Panc1 (cell line): ENCODE data around the gene LY6G6C.

Experiments used
- POLR2AphosphoS5 ChIP-seq: IDR thresholded peaks from 2 replicates; pipeline ENCODE4 v1.6.1; 2012; ENCODE audit warnings: mild to moderate bottlenecking, low read depth, low read length, moderate library complexity
- REST ChIP-seq, 2 experiments: IDR thresholded peaks; 2 replicates each; pipeline ENCODE4 v1.6.1; 2011 to 2012; ENCODE audit warnings: low read depth in 2 of 2, control low read depth in 1 of 2, low read length in 1 of 2, mild to moderate bottlenecking in 1 of 2, moderate library complexity in 1 of 2; ENCODE audit not compliant: insufficient read depth in 1 of 2
- TCF7L2 ChIP-seq: IDR thresholded peaks from 2 replicates; pipeline ENCODE4 v1.6.1; 2011; ENCODE audit warnings: mild to moderate bottlenecking, low read depth, low read length, inconsistent platforms
- TF ChIP-seq, protein P1 (sequence below): fragments of 450-650 bp; IDR thresholded peaks from 2 replicates; pipeline ENCODE4 v1.5.1; 2017; ENCODE audit warnings: mild to moderate bottlenecking

GRCh38 chr6:31692886-31693285, 28.7 kb downstream of the LY6G6C start:
- TF ChIP-seq, protein P1, sequence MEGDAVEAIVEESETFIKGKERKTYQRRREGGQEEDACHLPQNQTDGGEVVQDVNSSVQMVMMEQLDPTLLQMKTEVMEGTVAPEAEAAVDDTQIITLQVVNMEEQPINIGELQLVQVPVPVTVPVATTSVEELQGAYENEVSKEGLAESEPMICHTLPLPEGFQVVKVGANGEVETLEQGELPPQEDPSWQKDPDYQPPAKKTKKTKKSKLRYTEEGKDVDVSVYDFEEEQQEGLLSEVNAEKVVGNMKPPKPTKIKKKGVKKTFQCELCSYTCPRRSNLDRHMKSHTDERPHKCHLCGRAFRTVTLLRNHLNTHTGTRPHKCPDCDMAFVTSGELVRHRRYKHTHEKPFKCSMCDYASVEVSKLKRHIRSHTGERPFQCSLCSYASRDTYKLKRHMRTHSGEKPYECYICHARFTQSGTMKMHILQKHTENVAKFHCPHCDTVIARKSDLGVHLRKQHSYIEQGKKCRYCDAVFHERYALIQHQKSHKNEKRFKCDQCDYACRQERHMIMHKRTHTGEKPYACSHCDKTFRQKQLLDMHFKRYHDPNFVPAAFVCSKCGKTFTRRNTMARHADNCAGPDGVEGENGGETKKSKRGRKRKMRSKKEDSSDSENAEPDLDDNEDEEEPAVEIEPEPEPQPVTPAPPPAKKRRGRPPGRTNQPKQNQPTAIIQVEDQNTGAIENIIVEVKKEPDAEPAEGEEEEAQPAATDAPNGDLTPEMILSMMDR, result no peak
- TF ChIP-seq TCF7L2, result no peak
- no peak for TF ChIP-seq REST (IDR thresholded peaks at IDR 0.05; ENCODE audit: insufficient read depth in 1 of 2, low read depth in 2 of 2, low read length in 1 of 2)
- TF ChIP-seq POLR2AphosphoS5, result no peak
